ENCODE measurements around the gene NUP98.
"Not testable (repeated sequence)": the region's sequence is repeated elsewhere in the genome, so short reads cannot be mapped to it uniquely, and the experiment has no call there.

The NUP98 gene

GRCh38 chr11:3825473-3826154 lies 28.3 kb upstream of the NUP98 start:
- no peak for DNase-seq

GRCh38 chr11:3824714-3825472 lies 27.5 kb upstream of the NUP98 start:
- DNase-seq: peak; percentile 49 to 77 (median 69)

- no peak for DNase-seq
Observed at GRCh38 chr11:3823762-3824506, 26.6 kb upstream of the NUP98 start.

- no peak for DNase-seq
Observed at GRCh38 chr11:3823303-3823702, 25.9 kb upstream of the NUP98 start.

GRCh38 chr11:3822312-3822711 lies 25.0 kb upstream of the NUP98 start:
- no peak for DNase-seq

GRCh38 chr11:3820971-3821370 lies 23.6 kb upstream of the NUP98 start:
- DNase-seq: no peak

- DNase-seq: no peak
Observed at GRCh38 chr11:3817181-3817800, 19.9 kb upstream of the NUP98 start.

GRCh38 chr11:3816673-3817072 lies 19.3 kb upstream of the NUP98 start:
- no peak for DNase-seq

GRCh38 chr11:3815845-3816244 lies 18.5 kb upstream of the NUP98 start:
- DNase-seq: no peak

- not testable (repeated sequence) for DNase-seq
Observed at GRCh38 chr11:3814832-3815231, 17.5 kb upstream of the NUP98 start.

- DNase-seq: no peak
Observed at GRCh38 chr11:3810951-3811350, 13.6 kb upstream of the NUP98 start.

GRCh38 chr11:3810446-3810845 lies 13.1 kb upstream of the NUP98 start:
- DNase-seq: no peak

- DNase-seq: no peak
Observed at GRCh38 chr11:3809624-3809928, 12.2 kb upstream of the NUP98 start.

- DNase-seq: peak in 4 of 5 donors; percentile 31 to 73 (median 34)
Observed at GRCh38 chr11:3808861-3809623, 11.7 kb upstream of the NUP98 start.

- DNase-seq: peak; percentile 40 to 62 (median 49)
Observed at GRCh38 chr11:3807909-3808860, 10.8 kb upstream of the NUP98 start, which contains the start of gene PGAP2. Gene PGAP2, plus strand, starts transcription at chr11:3808560. Its CDS starts 2,700 bp downstream, at chr11:3811260.

- no peak for DNase-seq
Observed at GRCh38 chr11:3803726-3804495, 6.6 kb upstream of the NUP98 start.

GRCh38 chr11:3802011-3802790 lies 4.8 kb upstream of the NUP98 start:
- no peak for DNase-seq

GRCh38 chr11:3799873-3800272 lies 2.5 kb upstream of the NUP98 start:
- no peak for DNase-seq

- no peak for DNase-seq
Observed at GRCh38 chr11:3799143-3799542, 1.8 kb upstream of the NUP98 start.
